HG03571 (cell line): ENCODE results near the gene TMEM253.

Source experiments
- ATAC-seq: cut with Tn5 transposase; IDR thresholded peaks from one replicate; pipeline ENCODE4 v1.9.1; 2021; ENCODE audit not compliant: unreplicated experiment

Gene TMEM253

DNA sequence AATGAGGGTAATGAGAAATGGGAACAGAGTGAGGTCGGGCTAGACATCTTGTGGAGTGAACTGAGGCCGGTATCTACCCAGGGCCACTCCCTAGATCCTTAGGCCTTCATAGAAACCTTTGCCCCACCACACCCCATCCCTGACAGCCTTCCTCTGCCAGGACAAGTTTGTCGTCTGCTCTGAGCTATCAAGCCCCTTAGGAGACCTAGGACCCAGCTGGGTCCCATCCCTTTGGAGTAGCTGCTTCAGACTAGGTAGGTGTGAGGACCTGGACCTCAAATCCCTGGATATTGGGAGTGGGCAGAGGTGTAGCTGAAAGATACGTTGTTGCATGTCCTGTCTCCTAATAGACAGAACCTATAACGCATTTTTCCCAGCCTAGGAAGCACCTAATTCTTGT is at the start of gene TMEM253:
Gene TMEM253 (plus strand): TSS at position 136 of the 400 bp plus-strand sequence. CDS start 278 bp downstream, outside the sequence.
- no peak for ATAC-seq

DNA sequence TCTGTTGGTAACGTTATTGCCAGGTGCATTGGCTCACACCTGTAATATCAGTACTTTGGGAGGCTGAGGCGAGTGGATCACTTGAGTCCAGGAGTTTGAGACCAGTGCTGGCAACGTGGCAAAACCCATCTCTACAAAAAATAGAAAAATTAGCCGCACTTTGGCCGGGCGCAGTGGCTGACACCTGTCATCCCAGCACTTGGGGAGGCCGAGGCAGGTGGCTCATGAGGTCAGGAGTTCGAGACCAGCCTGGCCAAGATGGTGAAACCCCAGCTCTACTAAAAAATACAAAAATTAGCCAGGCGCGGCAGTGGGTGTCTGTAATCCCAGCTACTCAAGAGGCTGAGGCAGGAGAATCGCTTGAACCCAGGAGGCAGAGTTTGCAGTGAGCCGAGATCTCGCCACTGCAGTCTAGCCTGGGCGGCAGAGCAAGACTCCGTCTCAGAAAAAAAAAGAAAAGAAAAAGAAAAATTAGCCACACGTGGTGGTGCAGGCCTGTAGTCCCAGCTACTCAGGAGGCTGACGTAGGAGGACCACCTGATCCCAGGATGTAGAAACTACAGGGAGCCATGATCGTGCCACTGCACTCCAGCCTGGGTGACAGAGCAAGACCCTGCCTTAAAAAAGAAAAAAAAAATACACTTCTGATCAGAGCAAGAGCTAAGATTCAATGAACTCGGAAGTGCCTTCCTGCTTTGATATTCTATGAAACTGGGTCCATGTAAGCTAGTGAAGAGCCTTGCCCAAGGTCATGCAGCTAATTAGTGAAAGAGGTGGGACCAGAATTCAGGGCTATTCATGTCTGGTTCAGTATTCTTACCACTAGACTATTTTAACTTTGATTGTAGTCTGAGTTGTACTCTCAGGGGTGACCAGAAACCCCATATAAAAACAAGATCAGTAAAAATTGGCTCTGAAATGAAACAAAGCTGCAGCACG is 47.4 kb upstream of the TMEM253 start:
- no peak for ATAC-seq

DNA sequence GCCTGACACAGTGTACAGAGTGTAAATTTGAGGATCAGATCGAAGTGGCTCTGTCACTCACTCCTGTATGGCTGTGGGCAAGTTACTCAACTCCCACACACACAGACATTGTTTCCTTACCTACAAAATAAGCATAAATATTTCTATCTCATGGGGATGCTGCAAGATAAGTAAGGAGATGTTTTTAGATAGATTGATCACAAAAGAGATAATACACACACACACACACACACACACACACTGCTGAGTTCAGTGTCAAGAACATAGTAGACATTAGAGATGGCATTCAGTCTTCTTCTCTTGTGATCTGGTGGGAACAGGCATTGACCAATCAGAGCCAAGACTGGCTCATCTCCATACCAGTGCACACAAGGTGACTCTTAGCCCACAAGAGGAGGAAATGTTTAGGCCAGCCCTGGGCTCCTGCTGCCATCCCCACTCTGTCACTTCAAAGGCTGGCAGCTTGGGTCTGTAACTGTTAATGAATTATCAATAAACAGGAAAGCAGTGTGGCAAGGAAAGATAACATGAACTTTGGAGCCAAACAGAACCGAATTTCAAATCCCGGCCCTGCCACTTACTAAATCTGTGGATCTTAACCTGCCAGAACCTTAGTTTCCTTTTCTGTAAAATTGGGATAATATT is 46.6 kb upstream of the TMEM253 start:
- ATAC-seq = no peak

DNA sequence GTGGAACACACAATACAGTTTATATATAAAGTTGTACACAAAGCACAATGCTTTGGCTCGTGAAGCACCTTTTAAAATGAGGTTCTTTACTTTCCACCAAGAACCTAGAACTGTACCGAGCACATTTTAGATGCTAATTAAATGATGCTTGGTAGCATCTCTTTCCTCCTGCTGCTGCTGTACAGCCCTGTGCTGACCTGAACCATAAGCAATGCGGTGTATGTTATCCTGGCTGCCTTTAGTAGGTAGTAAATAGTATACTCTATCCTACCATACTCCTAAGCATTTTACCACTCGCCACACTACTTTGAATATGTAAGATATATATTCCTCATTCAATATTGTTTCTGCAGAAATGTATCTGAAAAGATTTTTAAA is 46.1 kb upstream of the TMEM253 start:
- ATAC-seq = no peak

DNA sequence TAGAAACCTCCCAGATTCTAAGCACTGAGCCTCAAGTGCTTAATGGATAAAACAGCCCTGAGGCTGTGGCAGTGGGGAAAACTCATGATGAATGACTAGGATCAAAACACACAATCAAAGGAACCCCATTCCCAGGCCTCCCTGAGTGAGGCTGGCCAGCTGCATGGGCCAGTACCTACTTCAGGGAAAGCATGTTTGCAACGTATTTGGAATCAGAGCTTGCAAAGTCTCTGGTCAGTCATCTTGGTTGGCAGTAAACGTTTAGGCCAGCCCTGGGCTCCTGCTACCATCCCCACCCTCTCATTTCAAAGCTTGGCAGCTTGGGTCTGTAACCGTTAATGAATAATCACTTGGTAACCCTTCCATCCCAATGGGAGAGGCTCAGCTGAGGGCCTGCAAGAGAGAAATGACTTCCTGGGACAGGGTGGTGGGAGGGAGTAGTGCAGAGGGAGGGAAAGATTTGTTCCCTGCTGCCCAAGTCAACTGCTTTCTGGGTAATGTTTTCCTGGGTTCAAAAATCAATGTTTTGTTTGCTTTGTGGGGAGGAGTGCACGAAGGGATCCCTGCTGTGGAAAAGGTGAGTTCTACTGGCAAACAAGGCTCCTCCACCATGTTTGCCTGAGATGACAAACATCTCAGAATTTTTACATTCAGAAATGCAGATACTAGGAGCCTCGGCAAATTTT is 45.3 kb upstream of the TMEM253 start:
- ATAC-seq = no peak

DNA sequence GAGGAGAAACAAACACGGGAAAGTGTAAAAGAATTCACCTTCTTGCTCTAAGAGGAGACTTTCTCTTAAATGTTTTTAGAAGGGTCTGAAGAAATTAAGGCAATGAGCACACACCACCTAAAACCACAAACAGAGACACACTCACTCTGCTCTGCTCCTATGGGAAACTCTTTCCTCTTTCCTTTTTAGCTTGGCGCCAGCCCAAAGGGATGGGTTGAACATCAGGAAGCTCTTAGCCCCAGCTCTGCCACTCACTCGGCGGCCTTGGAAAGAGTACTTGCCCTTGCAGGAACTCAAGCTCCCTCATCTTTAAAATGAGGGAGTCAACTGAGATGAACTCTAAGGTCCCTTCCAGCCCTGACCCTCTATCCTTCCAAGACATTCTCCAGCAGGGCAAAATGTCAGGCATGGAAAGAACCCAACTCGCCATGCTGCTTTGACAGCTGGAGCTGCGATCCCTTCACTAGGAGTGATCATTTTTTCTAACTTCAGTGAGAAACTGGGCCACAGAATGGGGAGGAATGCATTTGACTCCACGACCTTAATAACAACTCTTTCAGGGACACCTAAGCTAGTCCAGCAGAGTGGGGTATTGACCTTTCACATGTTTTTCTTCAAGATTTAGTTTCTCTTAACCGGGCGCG is 44.2 kb upstream of the TMEM253 start:
- no peak for ATAC-seq

DNA sequence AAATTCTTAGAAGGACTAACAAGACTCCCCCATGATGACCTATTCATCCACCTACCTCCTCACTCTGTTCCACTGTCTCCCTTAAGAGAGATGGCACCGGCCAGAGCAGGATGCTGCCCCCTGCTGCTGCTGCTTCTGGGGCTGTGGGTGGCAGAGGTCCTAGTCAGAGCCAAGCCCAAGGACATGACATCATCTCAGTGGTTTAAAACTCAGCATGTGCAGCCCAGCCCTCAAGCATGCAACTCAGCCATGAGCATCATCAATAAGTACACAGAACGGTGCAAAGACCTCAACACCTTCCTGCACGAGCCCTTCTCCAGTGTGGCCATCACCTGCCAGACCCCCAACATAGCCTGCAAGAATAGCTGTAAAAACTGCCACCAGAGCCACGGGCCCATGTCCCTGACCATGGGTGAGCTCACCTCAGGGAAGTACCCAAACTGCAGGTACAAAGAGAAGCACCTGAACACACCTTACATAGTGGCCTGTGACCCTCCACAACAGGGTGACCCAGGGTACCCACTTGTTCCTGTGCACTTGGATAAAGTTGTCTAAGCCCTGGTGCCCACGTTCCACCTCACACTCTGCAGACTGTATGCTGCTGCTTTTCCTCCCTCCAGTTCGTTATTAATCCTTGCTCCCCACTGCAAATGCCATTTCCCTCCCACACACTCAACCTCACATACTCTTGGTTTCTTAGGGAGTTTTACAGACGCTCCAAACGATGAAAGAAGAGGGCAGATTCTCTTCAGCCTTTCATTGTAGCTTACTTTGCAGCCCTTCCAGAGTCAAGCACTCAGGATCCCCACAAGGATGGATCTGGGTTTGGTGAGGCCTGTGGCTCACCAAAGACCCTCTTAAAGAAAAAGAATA is 42.8 kb upstream of the TMEM253 start, which contains the start of gene RNASE8:
Gene RNASE8 (plus strand): TSS at position 20 of the 873 bp plus-strand sequence. CDS start 71 bp downstream, at position 91.
- ATAC-seq = no peak

DNA sequence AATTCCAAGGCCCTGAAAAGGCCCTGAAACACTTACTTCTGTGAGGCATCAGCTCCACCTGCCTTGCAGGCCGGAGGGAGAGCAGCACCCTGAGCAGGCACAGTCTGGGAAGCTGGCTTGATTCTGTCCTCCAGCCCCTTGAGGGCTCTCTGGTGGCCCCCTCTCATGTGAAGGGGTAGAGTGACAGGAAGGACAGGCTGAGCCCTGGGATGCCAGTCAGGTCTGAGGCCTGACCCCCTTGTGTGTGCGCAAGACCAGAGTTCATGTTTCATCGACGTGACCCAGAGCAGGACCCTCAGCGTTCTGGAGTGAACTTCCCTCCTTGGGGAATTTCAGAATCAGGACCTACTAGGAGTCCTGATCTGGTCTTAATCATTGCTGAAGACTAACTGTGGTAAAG is 42.0 kb upstream of the TMEM253 start:
- no peak for ATAC-seq

DNA sequence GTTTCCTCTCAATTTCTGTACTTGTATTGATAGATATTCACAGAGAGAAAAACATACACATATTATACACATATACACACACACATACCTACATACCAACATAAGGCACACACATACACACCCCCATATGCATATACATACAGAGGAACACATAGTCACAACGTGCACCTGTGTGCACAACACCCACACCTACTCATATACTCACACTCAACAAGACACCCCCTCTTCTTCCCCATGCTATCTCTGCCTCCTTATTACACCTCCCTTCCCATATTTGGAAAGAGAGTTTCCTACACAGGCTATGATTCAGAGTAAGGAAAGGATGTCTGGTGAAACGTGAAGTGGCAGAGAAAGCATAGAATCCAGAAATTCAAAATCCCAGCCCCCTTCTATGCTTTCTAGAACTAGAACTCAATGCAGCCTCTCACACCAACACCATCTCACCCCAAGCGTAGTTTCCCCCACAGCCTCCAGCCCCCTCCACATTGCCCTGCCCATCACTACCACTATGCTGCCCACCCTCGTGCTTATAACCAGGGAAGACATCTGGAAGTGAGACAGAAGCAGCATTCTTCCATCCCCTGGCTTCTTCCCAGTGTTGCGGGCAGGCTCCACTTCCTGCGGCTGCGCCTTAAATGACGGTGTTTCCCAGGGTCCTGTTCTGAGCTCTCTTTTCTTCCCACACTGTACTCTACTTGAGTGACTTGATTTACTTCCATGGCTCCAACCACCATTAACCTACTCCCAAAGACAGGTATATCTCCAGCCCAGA is 40.8 kb upstream of the TMEM253 start:
- no peak for ATAC-seq

DNA sequence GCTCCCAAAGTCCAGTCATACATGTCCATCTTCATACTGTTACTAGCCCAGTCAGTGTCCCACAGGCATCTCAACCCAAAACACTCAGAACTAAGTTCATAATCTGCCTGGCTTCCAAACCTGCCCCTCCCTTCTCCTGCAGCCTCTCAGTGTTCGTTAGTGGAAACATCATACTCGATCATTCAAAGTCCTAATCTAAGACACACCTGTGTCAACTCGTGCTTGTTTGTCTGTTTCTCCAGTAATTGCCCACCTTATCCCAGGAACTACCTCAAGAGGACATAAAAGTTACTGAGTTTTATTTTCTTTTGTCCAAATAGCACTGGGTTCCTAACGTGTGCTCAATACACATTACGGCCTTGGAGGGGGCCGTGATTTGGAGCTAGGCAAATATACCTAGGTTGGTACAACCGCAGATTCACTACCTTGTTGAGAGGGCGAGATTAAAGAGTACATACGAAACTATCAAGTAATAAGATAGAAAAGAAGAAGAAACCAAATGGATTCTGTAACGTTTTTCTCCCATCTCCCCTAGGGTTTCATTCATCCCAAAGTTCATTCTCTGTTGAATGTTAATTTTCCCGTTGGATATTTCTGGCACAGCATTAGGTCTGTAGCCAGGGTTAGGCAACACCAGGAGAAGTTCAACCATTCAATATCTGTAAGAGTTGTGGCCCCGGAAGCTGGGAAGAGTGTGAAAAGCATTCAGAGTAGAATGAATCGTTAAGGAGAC is 40.1 kb upstream of the TMEM253 start:
- no peak for ATAC-seq

DNA sequence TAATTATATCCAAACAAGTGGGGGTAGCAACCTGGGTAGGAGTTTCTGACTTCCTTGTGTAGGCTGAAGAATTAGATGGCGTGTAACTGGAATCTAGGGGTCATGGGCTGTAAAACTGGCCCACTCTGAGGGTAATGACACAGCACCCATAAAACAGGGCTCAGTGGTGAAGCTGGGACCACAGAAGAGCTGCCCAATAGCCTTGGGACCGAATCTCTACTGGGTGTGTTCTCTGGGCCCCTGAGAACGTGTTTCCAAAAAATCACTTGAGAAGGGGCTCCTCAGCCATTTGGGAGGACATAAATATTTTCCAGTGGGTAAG is 39.6 kb upstream of the TMEM253 start:
- no peak for ATAC-seq

DNA sequence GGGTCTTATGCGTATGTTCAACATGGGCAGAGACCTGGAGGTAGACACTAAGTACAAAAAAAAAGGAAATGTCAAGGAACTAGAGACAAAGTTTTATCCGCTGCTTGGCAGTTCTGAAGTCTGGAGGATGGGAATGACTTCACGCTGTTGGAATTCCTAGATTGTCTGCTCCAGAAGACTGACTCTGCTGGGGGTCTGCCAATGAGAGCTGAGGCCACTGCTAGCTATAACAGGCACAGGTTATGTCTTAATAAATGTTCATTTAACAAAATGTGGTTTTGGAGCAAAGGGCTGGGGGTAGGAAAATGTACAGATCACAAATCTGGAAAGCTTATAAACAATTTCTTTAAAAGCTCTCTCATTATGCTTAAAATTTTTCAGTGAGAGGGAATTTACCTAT is 37.4 kb upstream of the TMEM253 start:
- no peak for ATAC-seq

DNA sequence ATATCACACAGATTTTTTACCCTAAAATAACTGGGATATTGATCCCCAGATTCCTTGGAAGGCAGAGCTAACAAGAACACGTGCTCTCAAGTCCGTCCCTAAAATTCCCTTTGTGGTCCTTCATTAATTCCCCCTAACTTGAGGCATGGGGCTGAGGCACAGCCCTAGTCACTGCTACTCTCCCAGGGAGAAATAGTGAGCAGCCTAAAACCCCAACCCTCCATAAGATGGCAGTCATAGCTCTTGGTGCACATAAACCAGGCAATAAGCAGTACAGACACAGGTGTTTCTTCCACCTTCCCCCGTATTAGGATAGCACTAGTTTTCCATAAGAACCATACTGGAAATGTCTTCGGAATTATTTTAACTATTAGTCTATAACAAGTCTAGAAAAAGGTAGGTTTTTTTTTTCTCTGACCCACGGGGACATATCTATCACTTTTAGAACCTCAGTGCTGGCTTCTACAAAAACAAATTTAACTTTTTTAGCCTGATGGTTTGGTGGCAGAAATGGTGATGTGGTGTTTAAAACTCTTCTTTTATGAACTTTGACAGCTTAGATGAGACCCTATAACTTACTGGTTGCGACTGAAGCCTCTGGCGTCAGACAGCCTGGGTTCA is 33.9 kb upstream of the TMEM253 start:
- ATAC-seq = no peak

DNA sequence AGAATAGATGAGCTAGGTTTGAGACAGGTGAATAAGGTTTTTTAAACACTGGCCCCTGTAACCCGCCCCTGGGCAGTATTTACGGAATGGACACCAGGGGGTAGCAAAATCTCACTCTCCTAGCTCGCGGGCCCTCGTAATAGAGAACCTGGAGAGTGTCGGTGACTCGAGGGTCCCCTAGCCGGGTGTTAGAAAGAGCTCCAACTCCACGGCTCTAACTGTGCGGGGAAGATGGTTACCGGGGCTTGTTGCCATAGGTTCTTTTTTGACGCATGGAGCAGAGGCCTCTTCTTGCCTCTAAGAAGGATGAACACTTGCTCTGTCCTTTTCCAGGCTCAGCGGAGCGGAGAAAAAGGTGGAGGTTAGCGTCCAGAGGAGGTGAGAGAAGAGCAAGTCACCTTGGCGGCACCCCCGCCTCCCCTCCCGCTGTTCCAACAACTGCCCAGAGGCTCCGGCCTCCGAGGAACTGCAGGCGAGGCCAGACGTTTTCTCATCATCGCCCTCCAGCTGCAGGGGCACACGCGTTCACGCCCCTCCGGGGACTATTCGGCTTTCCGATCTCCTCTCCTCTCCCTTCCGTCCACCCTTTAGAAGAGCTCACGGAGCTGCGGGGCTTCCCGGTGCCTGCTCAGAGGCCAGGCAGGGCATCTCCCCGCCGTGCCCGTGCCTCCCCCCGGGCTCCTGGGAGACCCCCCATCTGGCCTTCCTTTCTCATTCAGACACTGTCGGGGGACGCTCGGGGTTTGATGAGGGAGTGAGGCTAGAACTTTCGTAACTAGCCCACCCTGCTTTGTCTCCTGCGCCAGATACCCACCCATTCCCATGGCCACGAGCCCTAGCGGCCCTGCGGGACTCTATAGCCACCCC is 32.1 kb upstream of the TMEM253 start:
- no peak for ATAC-seq

DNA sequence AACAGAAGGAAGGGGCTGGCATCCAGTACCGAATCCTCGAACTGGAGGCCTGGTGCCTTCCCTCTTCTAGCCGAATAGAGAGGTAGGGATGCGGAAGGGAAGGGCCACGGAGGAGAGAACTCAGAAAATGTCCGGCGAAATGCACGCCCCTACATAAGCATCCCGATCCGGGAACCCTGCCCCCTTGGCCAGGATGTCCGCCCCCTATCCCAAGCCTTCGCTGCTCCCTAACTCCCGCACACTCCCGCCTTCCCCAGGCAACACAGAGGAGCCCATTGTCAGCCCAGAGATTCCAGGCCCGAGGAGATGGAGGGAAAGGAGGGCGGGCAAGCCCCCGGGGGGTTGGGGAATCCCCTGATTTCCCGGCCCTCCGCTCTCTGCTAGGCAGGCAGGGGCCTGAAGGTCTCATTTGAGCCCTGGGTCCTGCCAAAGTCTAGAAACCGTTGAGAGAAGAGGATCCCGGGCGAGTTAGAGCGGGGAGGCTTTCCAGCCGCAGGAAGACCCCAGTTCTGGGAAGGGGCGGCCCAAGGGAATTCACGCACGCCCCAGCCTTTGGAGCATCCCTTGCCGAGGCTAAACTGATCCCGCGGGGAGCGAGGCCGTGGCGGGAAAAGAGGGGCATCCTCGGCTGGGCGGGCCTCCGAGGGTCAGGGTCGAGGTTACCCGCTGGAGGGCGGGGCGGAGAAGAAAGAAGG is 31.3 kb upstream of the TMEM253 start:
- no peak for ATAC-seq

DNA sequence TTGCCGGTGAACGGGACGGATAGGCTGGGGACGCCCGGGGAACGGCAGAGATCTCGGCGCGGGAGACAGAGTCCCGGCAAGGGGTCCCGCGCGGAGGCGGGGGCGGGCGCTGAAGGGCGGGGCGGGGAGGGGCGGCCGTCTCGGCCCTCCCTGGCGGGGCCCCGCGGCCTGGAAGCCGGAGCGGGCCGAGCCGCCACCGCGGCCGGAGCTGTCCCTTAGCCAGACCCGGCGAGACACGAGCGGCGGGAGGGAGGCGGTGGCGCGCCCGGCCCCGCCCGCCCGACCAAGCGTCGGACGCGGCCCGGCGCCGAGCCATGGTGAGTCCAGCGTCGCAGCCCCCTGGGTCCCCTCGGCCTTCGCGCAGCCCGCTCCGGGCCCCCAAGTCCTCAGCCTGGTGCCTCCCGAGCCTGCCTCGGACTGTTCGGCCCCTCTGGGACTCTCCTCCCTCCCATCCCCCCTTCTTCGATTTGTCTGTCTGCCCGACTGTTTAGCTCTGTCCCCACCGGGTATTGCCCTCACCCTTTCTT is 30.7 kb upstream of the TMEM253 start, which contains the start of gene ARHGEF40:
Gene ARHGEF40 (plus strand): TSS at position 222 of the 527 bp plus-strand sequence. CDS start 93 bp downstream, at position 315.
- ATAC-seq = no peak
